ENCODE results near the gene LRRC73. TPM values are rescaled to one million over a fixed set of nuclear protein-coding genes. Genes with fewer than 3 reads are reported as not detected.
"Not testable (repeated sequence)": the region's sequence is repeated elsewhere in the genome, so short reads cannot be mapped to it uniquely, and the experiment has no call there.

Gene LRRC73
- total RNA-seq, 2 experiments from 2014 or later, result 0.09 TPM; not detected in 1

DNA sequence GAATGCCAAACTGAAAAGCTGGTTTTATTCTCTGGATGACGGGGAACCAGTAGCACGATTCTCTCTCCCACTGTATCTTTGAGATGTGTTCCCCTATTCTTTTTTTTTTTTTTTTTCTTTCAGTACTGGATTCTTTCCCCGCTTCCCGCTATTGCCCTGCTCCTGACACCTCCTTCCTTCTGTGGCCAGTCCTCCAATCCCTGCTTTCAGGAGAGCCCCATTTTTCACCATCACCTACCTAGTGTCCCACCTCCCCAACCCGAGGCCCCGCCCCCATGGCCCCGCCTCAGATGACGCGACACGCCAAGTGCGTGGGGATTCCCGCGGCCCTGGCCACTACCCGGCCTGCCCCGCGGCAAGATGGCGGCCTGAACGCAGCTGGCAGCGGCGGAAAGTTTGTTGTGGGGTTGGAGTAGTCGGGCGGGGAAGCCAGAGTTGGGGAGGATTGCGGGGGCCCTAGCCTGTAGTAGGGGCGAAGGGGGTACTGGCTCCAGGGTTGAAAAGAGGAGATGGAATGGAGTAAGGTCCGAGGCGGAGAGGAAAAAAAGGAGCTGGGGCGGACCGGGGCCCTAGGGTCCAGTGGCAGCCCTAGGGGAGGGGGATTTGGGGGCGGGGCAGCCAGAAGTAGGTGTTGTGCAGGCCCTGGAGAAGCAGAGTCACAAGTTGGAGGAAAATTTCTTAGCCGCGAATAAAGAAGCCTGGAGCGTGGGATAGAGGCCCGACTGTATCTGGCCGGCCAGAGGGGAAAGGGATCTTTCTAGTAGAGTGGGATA is 32.7 kb downstream of the LRRC73 start, which contains the start of gene TJAP1:
Gene TJAP1 (plus strand): TSS at position 336 of the 773 bp plus-strand sequence. CDS start 21,432 bp downstream, outside the sequence.
- H3K36me3 Mint-ChIP-seq, result peaks cover 3% of the 10 kb centered on the region
- CTCF ChIA-PET, result interaction anchor here (4.3 kb wide), 1 partner anchor 29 kb away, joined by 20 read pairs; no protein-coding TSS in a partner anchor
- H3K4me3 Mint-ChIP-seq, result peak within 1 kb of the TSS; percentile 90
- peak within 1 kb of the TSS; percentile 89 for H3K27ac Mint-ChIP-seq
- ATAC-seq (peak; percentile 100), DNase-seq (peak; percentile 97)
- peaks cover 45% of the 10 kb centered on the region for H3K4me1 Mint-ChIP-seq
- H3K9me3 Mint-ChIP-seq (ENCODE audit: low read depth), result no peaks in the 10 kb centered on the region
- peaks cover 2% of the 10 kb centered on the region for H3K27me3 Mint-ChIP-seq

DNA sequence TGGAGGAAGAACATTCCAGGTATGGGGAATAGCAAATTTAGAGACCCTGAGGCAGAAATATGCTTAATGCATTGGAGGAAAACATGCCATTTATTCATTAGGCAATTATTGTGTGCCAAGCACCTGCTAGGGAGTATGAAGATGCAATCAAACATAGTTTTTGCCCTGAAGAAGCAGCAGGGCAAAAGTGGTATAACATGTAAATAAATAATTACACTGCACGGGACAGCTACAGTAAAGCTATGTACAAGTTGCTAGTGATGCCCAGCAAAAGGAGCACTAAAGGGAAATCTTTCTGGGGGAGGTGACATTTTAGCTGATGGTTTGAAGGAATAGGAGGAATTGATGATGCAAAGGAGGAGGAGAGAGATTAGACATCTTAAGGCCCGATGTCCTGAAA is 33.4 kb downstream of the LRRC73 start:
- Mint-ChIP-seq H3K4me1 (peaks cover 39% of the 10 kb centered on the region), H3K27ac (peak overlapping the region; percentile 89), H3K36me3 (no peaks in the 10 kb centered on the region), H3K27me3 (peaks cover 2% of the 10 kb centered on the region), H3K9me3 (ENCODE audit: low read depth) (no peaks in the 10 kb centered on the region), H3K4me3 (peak overlapping the region; percentile 90)
- ATAC-seq, result no peak
- CTCF ChIA-PET, result interaction anchor here (0.5 to 4.3 kb wide), 2 partner anchors 30 to 88 kb away, joined by 3 to 20 read pairs; no protein-coding TSS in a partner anchor
- DNase-seq, result no peak

DNA sequence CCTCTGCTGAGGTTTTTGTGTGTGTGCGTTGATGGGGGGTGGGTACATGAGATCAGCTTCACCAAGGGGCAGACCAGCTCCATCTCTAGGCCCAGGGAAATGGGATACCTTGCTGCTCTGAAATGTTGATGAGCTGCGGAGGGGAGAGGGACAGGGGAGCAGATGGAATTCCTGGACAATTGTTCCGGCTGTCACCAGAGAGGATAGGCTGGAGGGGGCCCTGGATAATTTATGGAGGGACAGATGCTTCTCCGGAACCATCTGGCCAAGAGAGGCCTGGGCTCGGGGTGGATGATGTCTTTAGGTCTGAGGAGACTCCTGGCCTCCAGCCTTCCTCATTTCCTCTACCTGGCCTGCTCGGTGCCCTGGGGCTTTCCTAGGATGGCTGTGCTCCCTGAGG is 34.6 kb downstream of the LRRC73 start:
- no peak for DNase-seq
- no peak for ATAC-seq
- Mint-ChIP-seq H3K27ac (no peak overlapping the region), H3K4me3 (no peak overlapping the region), H3K4me1 (peaks cover 31% of the 10 kb centered on the region), H3K27me3 (peaks cover 10% of the 10 kb centered on the region), H3K9me3 (ENCODE audit: low read depth) (no peaks in the 10 kb centered on the region), H3K36me3 (no peaks in the 10 kb centered on the region)
- CTCF ChIA-PET, result no interaction called here

DNA sequence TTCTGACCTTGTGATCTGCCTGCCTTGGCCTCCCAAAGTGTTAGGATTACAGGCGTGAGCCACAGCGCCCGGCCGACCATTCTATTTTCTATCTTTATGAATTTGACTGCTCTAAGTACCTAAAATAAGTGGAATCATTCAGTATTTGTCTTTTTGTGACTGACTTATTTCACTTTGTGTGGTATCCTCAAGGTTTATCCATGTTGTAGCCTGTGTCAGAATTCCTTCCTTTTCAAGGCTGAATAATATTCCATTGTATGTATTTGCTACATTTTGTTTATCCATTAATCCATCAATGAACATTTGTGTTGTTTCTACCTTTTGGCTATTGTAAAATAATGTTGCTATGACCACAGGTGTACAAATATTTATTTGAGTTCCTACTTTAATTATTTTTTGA is 37.6 kb downstream of the LRRC73 start:
- Mint-ChIP-seq H3K36me3 (no peaks in the 10 kb centered on the region), H3K27ac (no peak overlapping the region), H3K27me3 (peaks cover 14% of the 10 kb centered on the region), H3K4me3 (no peak overlapping the region), H3K4me1 (peaks cover 9% of the 10 kb centered on the region), H3K9me3 (ENCODE audit: low read depth) (no peaks in the 10 kb centered on the region)
- no peak for DNase-seq
- CTCF ChIA-PET, result interaction anchor here (1.0 to 1.7 kb wide), 3 partner anchors 15 to 19 kb away, joined by 4 to 5 read pairs (median 4); no protein-coding TSS in a partner anchor
- no peak for ATAC-seq

DNA sequence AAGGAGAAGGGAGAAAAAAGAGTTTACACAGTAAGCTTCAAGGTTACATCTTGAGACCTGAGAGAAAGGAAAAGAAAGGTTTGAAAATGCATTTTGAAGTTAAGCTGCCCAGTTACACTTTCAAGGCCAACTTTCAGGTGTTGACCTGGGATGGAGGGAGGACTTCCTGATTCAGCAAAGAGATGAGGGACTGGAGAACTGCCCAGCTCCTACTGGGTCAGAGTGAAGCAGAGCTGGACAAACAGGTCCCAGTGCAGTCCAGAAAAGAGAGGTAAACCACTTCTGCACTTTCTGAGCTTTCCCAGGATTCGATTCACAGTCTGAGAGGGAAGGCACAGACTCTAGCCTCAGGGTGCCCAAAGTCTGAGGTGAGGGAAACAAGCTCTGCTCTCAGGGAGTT is 38.7 kb downstream of the LRRC73 start:
- H3K4me3 Mint-ChIP-seq, result no peak overlapping the region
- no peak overlapping the region for H3K27ac Mint-ChIP-seq
- peaks cover 21% of the 10 kb centered on the region for H3K27me3 Mint-ChIP-seq
- no peaks in the 10 kb centered on the region for H3K9me3 Mint-ChIP-seq (ENCODE audit: low read depth)
- H3K36me3 Mint-ChIP-seq, result no peaks in the 10 kb centered on the region
- ATAC-seq (no peak), DNase-seq (no peak)
- CTCF ChIA-PET, result interaction anchor here (0.7 to 1.7 kb wide), 3 partner anchors 14 to 23 kb away, joined by 3 to 5 read pairs (median 4); no protein-coding TSS in a partner anchor
- no peaks in the 10 kb centered on the region for H3K4me1 Mint-ChIP-seq

DNA sequence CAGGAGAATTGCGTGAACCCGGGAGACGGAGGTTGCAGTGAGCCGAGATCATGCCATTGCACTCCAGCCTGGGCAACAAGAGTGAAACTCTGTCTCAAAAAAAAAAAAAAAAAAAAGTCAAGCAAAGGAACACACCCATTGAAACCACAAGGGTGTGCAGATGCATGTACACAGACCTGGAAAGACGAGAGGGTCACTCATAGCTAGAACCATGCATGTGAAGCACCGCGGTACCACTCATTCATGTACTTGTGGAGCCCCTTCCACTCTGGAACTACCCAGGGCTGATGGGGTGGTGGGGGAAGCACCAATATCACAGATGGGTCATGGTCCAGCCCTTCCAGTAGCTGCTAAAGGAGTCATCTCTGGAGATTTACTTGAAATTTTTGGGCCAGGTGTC is 40.2 kb downstream of the LRRC73 start:
- Mint-ChIP-seq H3K27ac (no peak overlapping the region), H3K36me3 (no peaks in the 10 kb centered on the region), H3K4me3 (no peak overlapping the region), H3K9me3 (ENCODE audit: low read depth) (no peaks in the 10 kb centered on the region), H3K4me1 (no peaks in the 10 kb centered on the region), H3K27me3 (peaks cover 21% of the 10 kb centered on the region)
- ATAC-seq, result no peak
- CTCF ChIA-PET, result interaction anchor here (1.0 to 1.1 kb wide), 2 partner anchors 36 to 207 kb away, joined by 3 read pairs; no protein-coding TSS in a partner anchor
- DNase-seq, result no peak

DNA sequence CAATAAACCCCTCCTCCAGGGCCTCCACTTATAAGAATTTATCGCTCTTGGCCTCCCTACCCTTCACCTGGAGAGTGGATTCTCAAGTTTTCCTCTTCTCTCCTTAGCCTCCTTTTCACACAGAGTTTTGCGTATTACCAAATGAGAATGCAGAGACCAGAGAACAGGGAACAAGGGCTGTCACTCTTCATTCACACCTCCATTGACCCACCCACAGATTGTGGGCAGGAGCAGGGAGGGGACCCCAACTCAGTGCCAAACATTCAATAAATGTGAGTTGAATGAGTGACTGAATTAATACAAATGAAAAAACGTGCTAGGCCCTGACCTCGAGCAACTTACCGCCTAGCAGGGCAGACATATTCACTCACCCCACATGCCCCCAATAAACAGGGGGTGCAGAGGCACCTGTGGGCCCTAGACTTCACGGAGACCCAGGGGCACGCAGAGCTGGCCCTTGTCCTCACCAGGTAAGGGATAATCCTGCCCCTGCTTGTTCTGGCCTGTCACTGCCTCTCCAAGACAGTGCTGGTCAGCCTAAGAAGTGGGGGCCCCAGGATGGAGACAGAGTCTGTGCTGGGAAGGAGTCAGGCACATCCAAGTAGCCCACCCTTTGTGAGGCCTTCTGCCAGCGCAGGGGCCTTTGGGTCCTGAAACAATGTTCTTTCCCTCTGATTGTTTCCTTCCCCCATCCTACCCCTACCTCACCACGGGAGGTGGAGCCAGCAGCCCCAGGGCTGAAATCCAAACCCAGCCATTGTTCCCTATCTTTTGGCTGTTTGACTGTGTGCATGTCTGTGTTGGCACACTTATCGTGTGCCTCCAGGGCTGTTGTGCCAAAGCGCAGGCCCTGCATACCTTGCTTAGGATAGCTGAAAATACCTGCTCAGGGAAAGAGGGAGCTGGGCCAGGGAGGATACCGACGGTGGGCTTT is 41.1 kb downstream of the LRRC73 start:
- DNase-seq, result no peak
- Mint-ChIP-seq H3K27ac (no peak overlapping the region), H3K9me3 (ENCODE audit: low read depth) (no peaks in the 10 kb centered on the region), H3K36me3 (no peaks in the 10 kb centered on the region), H3K4me3 (no peak overlapping the region), H3K27me3 (peaks cover 24% of the 10 kb centered on the region), H3K4me1 (no peaks in the 10 kb centered on the region)
- CTCF ChIA-PET, result interaction anchor here (1.0 kb wide), 1 partner anchor 38 kb away, joined by 3 read pairs; no protein-coding TSS in a partner anchor
- no peak for ATAC-seq

DNA sequence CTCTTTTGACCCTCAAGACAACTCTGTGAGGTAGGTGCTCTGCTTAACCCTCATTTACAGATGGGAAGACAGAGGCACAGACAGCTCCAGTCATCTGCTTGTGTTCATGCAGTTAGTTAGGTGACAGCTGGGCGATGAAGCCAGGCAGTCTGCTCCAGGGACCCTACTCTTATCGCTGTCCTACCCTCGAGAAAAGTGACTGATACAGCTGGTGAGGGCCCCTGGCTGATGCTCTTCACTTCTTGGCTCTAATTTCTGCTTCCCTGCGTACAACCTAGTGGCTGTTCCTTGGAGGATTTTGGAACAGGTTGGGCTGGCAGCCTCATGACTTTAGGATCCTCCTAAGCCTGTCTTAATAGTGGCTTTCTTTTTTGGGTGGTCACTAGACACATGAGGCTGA is 41.9 kb downstream of the LRRC73 start:
- Mint-ChIP-seq H3K27ac (no peak overlapping the region), H3K27me3 (peaks cover 30% of the 10 kb centered on the region), H3K9me3 (ENCODE audit: low read depth) (no peaks in the 10 kb centered on the region), H3K36me3 (no peaks in the 10 kb centered on the region), H3K4me1 (no peaks in the 10 kb centered on the region), H3K4me3 (no peak overlapping the region)
- CTCF ChIA-PET, result interaction anchor here (1.0 kb wide), 2 partner anchors 39 to 160 kb away, joined by 3 read pairs; partner anchors contain the start of gene CRIP3
- no peak for DNase-seq
- no peak for ATAC-seq

DNA sequence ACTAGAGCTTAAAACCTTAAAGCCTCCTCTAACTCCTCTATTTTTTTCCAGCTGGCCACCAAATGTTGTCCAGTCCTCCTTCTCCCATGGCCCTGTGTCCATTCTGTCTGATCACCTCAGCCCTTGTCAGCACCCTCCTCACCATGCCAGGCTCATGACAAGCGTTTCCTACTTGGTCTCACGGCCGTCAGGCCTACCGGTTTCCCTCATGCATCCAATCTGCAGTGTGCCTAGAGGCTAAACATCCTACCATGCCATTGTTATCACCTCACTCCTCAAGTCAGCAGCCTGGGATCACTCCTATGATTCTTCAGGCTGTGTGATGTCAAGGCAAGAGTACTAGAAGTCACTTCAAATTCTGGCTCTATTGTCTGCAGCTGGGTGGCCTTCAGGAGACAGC is 42.4 kb downstream of the LRRC73 start:
- DNase-seq (no peak), ATAC-seq (no peak)
- CTCF ChIA-PET, result interaction anchor here (1.0 kb wide), 2 partner anchors 40 to 159 kb away, joined by 3 read pairs; partner anchors contain the start of gene CRIP3
- Mint-ChIP-seq H3K27ac (no peak overlapping the region), H3K27me3 (peaks cover 33% of the 10 kb centered on the region), H3K9me3 (ENCODE audit: low read depth) (no peaks in the 10 kb centered on the region), H3K4me3 (no peak overlapping the region), H3K36me3 (no peaks in the 10 kb centered on the region), H3K4me1 (no peaks in the 10 kb centered on the region)

DNA sequence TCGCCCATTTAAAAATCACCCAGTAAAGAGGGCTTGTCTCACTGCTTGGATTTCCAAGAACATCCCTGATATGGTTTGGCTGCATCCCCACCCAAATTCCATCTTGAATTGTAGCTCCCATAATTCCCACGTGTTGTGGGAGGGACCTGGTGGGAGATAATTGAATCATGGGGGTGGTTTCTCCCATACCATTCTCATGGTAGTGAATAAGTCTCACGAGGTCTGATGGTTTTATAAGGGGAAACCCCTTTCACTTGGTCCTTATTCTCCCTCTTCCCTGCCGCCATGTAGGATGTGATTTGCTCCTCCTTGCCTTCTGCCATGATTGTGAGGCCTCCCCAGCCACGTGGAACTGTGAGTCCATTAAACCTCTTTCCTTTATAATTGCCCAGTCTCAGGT is 42.9 kb downstream of the LRRC73 start:
- Mint-ChIP-seq H3K27ac (peak overlapping the region; percentile 13), H3K27me3 (peaks cover 36% of the 10 kb centered on the region)
- H3K4me1 Mint-ChIP-seq; H3K36me3 Mint-ChIP-seq; ATAC-seq; H3K4me3 Mint-ChIP-seq; H3K9me3 Mint-ChIP-seq (ENCODE audit: low read depth); DNase-seq: not testable (repeated sequence)
- CTCF ChIA-PET, result interaction anchor here (1.0 kb wide), 1 partner anchor 159 kb away, joined by 3 read pairs; the partner anchor contains the start of gene CRIP3

DNA sequence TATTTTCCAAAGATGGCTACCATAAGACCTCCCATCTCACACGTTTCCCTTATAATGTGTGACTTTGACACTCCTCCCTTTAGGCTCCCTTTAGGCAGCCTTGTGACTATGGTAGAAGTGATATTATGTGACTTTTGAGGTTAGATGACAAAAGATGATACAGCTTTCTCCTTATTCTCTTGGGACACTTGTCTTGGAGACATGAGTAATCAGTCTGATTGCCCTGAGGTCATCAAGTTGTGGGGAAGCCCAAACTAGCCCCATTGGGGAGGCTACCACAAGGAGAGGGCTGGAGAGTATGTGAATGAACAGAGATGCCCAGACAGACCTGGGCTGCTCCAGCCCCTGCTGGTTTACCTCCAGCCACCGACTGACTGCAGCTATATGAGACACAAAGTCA is 44.2 kb downstream of the LRRC73 start:
- CTCF ChIA-PET, result no interaction called here
- peaks cover 39% of the 10 kb centered on the region for H3K27me3 Mint-ChIP-seq
- no peaks in the 10 kb centered on the region for H3K36me3 Mint-ChIP-seq
- DNase-seq, result no peak
- H3K27ac Mint-ChIP-seq, result no peak overlapping the region
- no peak overlapping the region for H3K4me3 Mint-ChIP-seq
- no peaks in the 10 kb centered on the region for H3K9me3 Mint-ChIP-seq (ENCODE audit: low read depth)
- H3K4me1 Mint-ChIP-seq, result no peaks in the 10 kb centered on the region
- ATAC-seq, result no peak

DNA sequence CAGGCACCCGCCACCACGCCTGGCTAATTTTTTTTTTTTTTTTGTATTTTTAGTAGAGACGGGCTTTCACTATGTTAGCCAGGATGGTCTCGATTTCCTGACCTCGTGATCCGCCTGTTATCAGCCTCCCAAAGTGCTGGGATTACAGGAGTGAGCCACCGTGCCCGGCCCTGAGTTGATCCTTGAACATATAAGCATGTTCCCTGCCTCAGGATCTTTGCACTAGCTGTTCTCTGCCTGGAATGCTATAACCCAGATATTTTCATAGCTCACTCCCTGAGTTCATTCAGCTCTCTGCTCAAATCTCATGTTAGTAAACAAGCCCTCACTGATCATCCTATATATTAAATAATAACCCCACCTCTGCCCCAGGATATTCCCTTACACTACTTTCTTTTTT is 45.8 kb downstream of the LRRC73 start:
- CTCF ChIA-PET, result interaction anchor here (0.7 to 1.6 kb wide), 3 partner anchors 41 to 977 kb away, joined by 3 to 5 read pairs (median 3); no protein-coding TSS in a partner anchor
- Mint-ChIP-seq H3K9me3 (ENCODE audit: low read depth) (no peaks in the 10 kb centered on the region), H3K4me1 (no peaks in the 10 kb centered on the region), H3K36me3 (no peaks in the 10 kb centered on the region), H3K27ac (no peak overlapping the region), H3K27me3 (peaks cover 45% of the 10 kb centered on the region), H3K4me3 (no peak overlapping the region)
- ATAC-seq, result no peak
- no peak for DNase-seq

DNA sequence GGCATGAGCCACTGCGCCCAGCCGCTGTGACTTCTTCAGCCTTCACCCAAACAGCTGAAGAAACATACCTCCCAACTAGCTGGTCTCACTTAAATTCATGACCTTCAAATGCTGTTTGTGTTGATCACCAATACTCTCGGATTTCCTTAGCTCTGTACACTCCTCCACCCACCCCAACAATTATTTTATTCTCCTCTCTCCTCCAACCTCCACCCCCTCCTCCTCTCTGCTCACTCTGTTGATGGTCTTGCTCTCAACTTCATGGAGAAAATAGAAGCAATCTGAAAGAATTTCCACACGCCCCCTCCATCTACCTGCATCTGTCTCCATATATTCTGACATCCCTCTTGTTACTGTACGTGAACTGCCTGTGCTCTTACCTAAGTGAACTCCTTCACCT is 48.2 kb downstream of the LRRC73 start:
- H3K4me3 Mint-ChIP-seq, result no peak overlapping the region
- DNase-seq (no peak), ATAC-seq (no peak)
- no peaks in the 10 kb centered on the region for H3K36me3 Mint-ChIP-seq
- peaks cover 38% of the 10 kb centered on the region for H3K27me3 Mint-ChIP-seq
- H3K9me3 Mint-ChIP-seq (ENCODE audit: low read depth), result no peaks in the 10 kb centered on the region
- H3K4me1 Mint-ChIP-seq, result no peaks in the 10 kb centered on the region
- CTCF ChIA-PET, result interaction anchor here (1.0 to 1.7 kb wide), 2 partner anchors 44 to 319 kb away, joined by 3 to 4 read pairs; no protein-coding TSS in a partner anchor
- H3K27ac Mint-ChIP-seq, result no peak overlapping the region

All from activated CD8-positive, alpha-beta memory T cell treated with anti-CD3 and anti-CD28 coated beads, Interleukin-2, amount 10 ng/mL, durations not matched to agents 7 days and 5 days (primary cell).